Keratinocyte (primary cell): ENCODE results near the gene HPCAL1. TPM values are rescaled to one million over a fixed set of nuclear protein-coding genes. Genes with fewer than 3 reads are reported as not detected.

ENCODE experiments used
- DNase-seq: peaks from one replicate; pipeline ENCODE4 v3.0.0-alpha.2; 2011; ENCODE audit warnings: low read depth, missing footprints, low spot score
- FAIRE-seq: peaks from 2 replicates; lab custom pipeline; 2011; peaks lifted over from hg19 to GRCh38; lab: Jason Lieb, UNC
- H2AFZ ChIP-seq: 2 replicates; pipeline ENCODE4 v1.6.0; 2012; ENCODE audit warnings: low read length, control low read depth, inconsistent platforms; ENCODE audit not compliant: control insufficient read depth
- H3K27ac ChIP-seq: 2 replicates; pipeline ENCODE4 v1.5.1; 2011; ENCODE audit warnings: low read length; ENCODE audit not compliant: control insufficient read depth, insufficient read depth
- H3K27me3 ChIP-seq: 3 replicates; pipeline ENCODE4 v1.6.0; 2011; ENCODE audit warnings: low read length; ENCODE audit not compliant: control insufficient read depth, insufficient read depth; ENCODE audit errors: extremely low read depth
- H3K36me3 ChIP-seq, 2 experiments: 2 replicates in 1 of 2; 3 replicates in 1 of 2; pipeline ENCODE4 v1.5.1; 2011; ENCODE audit warnings: low read length in 2 of 2, mild to moderate bottlenecking in 1 of 2; ENCODE audit not compliant: control insufficient read depth in 2 of 2, insufficient read depth in 2 of 2; ENCODE audit errors: extremely low read depth in 1 of 2
- H3K4me1 ChIP-seq: 3 replicates; pipeline ENCODE4 v1.5.1; 2011; ENCODE audit warnings: low read length; ENCODE audit not compliant: control insufficient read depth, insufficient read depth; ENCODE audit errors: extremely low read depth
- H3K4me2 ChIP-seq: 3 replicates; pipeline ENCODE4 v1.6.0; 2011; ENCODE audit warnings: low read depth, low read length; ENCODE audit not compliant: control insufficient read depth, insufficient read depth; ENCODE audit errors: extremely low read depth
- H3K4me3 ChIP-seq, 3 experiments: fragments of 200-600 bp in 1 of 3; sonication (generic) in 1 of 3; 2 replicates in 2 of 3; 3 replicates in 1 of 3; pipeline ENCODE4 v1.5.1; 2011 to 2016; ENCODE audit warnings: low read length in 3 of 3, mild to moderate bottlenecking in 3 of 3, control low read depth in 2 of 3, inconsistent platforms in 1 of 3, low read depth in 1 of 3, mixed read lengths in 1 of 3, mixed run types in 1 of 3, moderate library complexity in 1 of 3; ENCODE audit not compliant: control insufficient read depth in 2 of 3, insufficient read depth in 2 of 3; ENCODE audit errors: extremely low read depth in 1 of 3
- H3K79me2 ChIP-seq: 2 replicates; pipeline ENCODE4 v1.6.0; 2012; ENCODE audit warnings: low read length; ENCODE audit not compliant: control insufficient read depth, insufficient read depth
- H3K9ac ChIP-seq: 3 replicates; pipeline ENCODE4 v1.6.0; 2011; ENCODE audit warnings: low read length; ENCODE audit not compliant: control insufficient read depth, insufficient read depth; ENCODE audit errors: extremely low read depth
- H3K9me1 ChIP-seq: 3 replicates; pipeline ENCODE4 v1.6.0; 2011; ENCODE audit warnings: low read length; ENCODE audit not compliant: control insufficient read depth, insufficient read depth; ENCODE audit errors: extremely low read depth
- H3K9me3 ChIP-seq: 2 replicates; pipeline ENCODE4 v1.5.1; 2012; ENCODE audit warnings: low read depth, low read length; ENCODE audit not compliant: control insufficient read depth
- H4K20me1 ChIP-seq: 3 replicates; pipeline ENCODE4 v1.6.0; 2011; ENCODE audit warnings: low read length; ENCODE audit not compliant: control insufficient read depth, insufficient read depth; ENCODE audit errors: extremely low read depth
- CTCF ChIP-seq, 3 experiments: IDR thresholded peaks in 1 of 3; conservative IDR thresholded peaks in 1 of 3; optimal IDR thresholded peaks in 1 of 3; 2 replicates in 2 of 3; 3 replicates in 1 of 3; pipeline versions ENCODE3 to v1.5.1; 2011; ENCODE audit warnings: low read length in 3 of 3, mild to moderate bottlenecking in 3 of 3, moderate library complexity in 2 of 3, control low read depth in 1 of 3, inconsistent platforms in 1 of 3; ENCODE audit not compliant: insufficient read depth in 2 of 3; ENCODE audit errors: extremely low read depth in 1 of 3
- EZH2 ChIP-seq: IDR thresholded peaks from one replicate; pipeline ENCODE4 v1.6.1; 2012; ENCODE audit warnings: inconsistent platforms, mild to moderate bottlenecking, low read length, moderate library complexity
- dilution Hi-C: fragments of 300-500 bp; cut with MboI; formaldehyde crosslinking; loops from one replicate; pipeline ENCODE4 v1.7.0; 2020; ENCODE audit warnings: low sequenced_read_pairs; ENCODE audit not compliant: extremely low pct_ligation_motif_present
- polyA plus RNA-seq, 5 experiments: library from polyadenylated mRNA; depleted of rRNA in 3 of 5; stranded (reverse) in 3 of 5; stranded (forward) in 1 of 5; unstranded in 1 of 5; fragments of >200 nt; gene quantifications; 1 replicate in 1 of 5; 2 replicates in 3 of 5; 3 replicates in 1 of 5; pipeline versions ENCODE4 v1.2.1 to v1.2.3, GENCODE V29; 2011 to 2012; ENCODE audit warnings: missing spikeins in 2 of 5, low read depth in 1 of 5, low replicate concordance in 1 of 5

Gene HPCAL1
- polyA plus RNA-seq, 1 donor (not counting 4 experiments of a cell fraction or from before 2014, with no cell fraction given), result 18.0 TPM

GRCh38 chr2:10378189-10378588 is 75.5 kb downstream of the HPCAL1 start:
- H3K4me3 ChIP-seq, result no peak overlapping the region
- H4K20me1 ChIP-seq, result peaks cover 2% of the 10 kb centered on the region
- dilution Hi-C loops, result no loop called here
- peaks cover under 1 to 3% of the 10 kb centered on the region in 2 experiments for H3K36me3 ChIP-seq
- no peak overlapping the region for H3K27ac ChIP-seq
- H2AFZ ChIP-seq, result no peak overlapping the region
- no peaks in the 10 kb centered on the region for H3K4me1 ChIP-seq
- no peak overlapping the region for H3K9ac ChIP-seq
- H3K79me2 ChIP-seq, result peaks cover 5% of the 10 kb centered on the region
- H3K27me3 ChIP-seq, result no peaks in the 10 kb centered on the region
- no peak for FAIRE-seq
- peaks cover 2% of the 10 kb centered on the region for H3K9me1 ChIP-seq
- TF ChIP-seq CTCF (optimal IDR thresholded peaks at IDR 0.05 in 1 of 3, IDR thresholded peaks at IDR 0.05 in 1 of 3, conservative IDR thresholded peaks at IDR 0.05 in 1 of 3; ENCODE audit: extremely low read depth in 1 of 3, insufficient read depth in 2 of 3, low read length in 3 of 3) (no peak), EZH2 (no peak)
- no peaks in the 10 kb centered on the region for H3K9me3 ChIP-seq
- no peak overlapping the region for H3K4me2 ChIP-seq
- no peak for DNase-seq

GRCh38 chr2:10380048-10380926 is 77.6 kb downstream of the HPCAL1 start:
- peaks cover 7% of the 10 kb centered on the region for H3K79me2 ChIP-seq
- no peaks in the 10 kb centered on the region for H3K36me3 ChIP-seq
- dilution Hi-C loops, result no loop called here
- no peak for TF ChIP-seq EZH2
- TF ChIP-seq CTCF (optimal IDR thresholded peaks at IDR 0.05 in 1 of 3, IDR thresholded peaks at IDR 0.05 in 1 of 3, conservative IDR thresholded peaks at IDR 0.05 in 1 of 3; ENCODE audit: extremely low read depth in 1 of 3, insufficient read depth in 2 of 3, low read length in 3 of 3), result no peak
- no peak for FAIRE-seq
- DNase-seq, result no peak
- no peak overlapping the region for H3K27ac ChIP-seq
- H3K4me2 ChIP-seq, result no peak overlapping the region
- peaks cover 2% of the 10 kb centered on the region for H4K20me1 ChIP-seq
- no peak overlapping the region for H2AFZ ChIP-seq
- H3K27me3 ChIP-seq, result no peaks in the 10 kb centered on the region
- no peak overlapping the region for H3K9ac ChIP-seq
- peaks cover 2% of the 10 kb centered on the region for H3K9me1 ChIP-seq
- no peak overlapping the region for H3K4me3 ChIP-seq
- no peaks in the 10 kb centered on the region for H3K4me1 ChIP-seq
- no peaks in the 10 kb centered on the region for H3K9me3 ChIP-seq
